Muscle of arm (tissue), 12 donors: ENCODE data around the gene ARL6IP4. TPM values are rescaled to one million over a fixed set of nuclear protein-coding genes. Genes with fewer than 3 reads are reported as not detected.

ENCODE experiments used
- DNase-seq: peaks from one replicate; pipeline ENCODE4 v3.0.0-alpha.2; 2013
- polyA plus RNA-seq, 12 donors: library from polyadenylated mRNA; unstranded; fragments of 120-200 nt; gene quantifications; one replicate each; pipeline ENCODE4 v1.2.1, GENCODE V29; 2013; ENCODE audit not compliant: insufficient read length in 12 of 12

ARL6IP4 gene
- polyA plus RNA-seq, 12 donors = 111 to 263 (median 139) TPM; not detected in 1

- DNase-seq = no peak
These were observed 8.2 kb downstream of the ARL6IP4 start for GRCh38 chr12:122988612-122989212.

DNA sequence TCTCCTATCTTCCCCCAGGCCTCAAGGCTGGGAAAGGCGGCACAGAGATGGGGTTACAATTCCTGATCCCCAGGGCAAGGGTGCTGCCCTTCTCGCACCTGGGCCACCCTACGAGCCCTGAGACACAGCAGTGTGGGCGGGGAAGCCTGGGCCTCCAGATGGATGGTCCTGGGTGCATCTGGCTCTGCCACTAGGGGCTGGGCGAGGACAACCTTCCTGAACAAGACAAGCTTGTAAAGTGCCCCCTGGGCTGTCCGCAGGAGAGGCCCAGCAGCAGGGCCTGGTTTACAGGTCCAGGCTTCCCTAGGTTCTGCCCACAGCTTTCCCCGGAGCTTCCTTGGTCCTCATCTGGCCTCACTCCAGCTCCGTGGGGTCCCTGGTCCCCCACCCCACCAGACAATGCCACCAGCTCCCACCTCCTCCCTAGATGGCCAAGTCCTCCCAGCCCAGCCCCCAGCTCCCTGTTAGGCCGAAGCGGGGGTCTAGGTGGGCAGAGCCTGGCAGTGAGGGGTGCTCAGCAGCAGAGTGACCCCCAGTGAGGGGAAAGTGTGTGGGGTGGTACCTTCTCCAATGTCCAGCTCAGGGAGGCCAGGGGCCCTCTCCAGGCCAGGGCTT, 8.9 kb downstream of the ARL6IP4 start:
- DNase-seq = no peak

DNA sequence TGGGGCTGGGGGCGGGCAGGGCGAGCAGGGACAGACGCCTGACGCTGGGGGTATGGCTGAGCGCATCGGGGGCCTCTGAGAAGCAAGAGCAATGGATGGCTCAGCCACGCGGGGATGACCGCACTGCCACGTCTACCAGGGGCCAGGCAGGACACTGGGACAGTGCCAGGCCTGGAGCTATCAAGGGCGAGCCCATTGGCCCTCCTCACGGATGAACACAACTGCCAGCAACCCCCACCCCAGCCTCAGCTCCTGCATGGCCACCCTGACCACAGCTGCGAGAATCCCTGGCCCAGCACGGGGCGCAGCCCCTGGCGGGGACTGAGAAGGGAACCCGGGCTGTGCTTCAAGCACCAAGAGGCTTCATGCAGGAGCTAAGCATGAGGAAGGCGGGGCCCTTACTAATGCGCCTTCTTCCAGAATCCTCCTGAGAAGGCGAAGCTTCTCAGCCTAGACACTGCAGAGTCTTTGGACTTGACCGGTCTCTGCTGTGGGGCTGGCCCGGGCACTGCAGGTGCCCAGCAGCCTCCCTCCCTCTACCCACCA, 9.5 kb downstream of the ARL6IP4 start:
- DNase-seq = no peak

GRCh38 chr12:122990561-122990960, 10.1 kb downstream of the ARL6IP4 start:
- no peak for DNase-seq

DNA sequence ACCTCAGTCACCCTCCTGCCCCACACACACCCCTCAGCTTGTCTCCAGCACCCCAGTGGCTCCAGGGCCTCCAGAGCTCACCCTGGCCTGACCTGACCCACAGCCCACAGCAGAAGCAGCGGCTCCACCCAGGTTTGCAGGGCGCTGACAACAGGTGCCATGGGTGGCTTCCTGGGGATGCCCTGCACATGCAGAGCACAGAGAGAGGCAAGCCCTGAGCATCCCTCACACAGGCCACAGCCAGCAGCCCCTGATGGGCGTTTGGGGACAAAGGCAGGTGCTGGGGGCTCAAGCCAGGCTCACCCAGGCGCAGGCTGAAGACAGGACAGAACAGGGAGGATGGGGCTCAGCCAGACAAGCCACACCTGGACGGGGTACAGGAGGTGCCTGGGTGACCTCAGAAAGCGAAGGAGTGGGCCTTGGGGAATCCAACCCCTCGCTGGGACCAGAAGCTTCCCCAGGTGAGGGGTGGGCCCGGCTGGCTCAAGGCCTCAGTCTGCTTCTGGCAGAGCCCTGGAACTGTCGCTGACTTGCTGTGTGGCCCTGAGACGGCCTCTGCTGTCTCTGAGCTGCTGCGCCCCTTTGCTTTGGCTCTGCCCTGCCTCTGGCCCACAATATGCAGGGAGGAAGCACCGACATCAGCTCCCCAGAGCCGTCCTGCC, 10.6 kb downstream of the ARL6IP4 start:
- DNase-seq = no peak

GRCh38 chr12:122991623-122992275, 11.3 kb downstream of the ARL6IP4 start:
- DNase-seq = no peak

GRCh38 chr12:122992386-122992785, 11.9 kb downstream of the ARL6IP4 start:
- no peak for DNase-seq

- DNase-seq = no peak
These were observed 13.7 kb downstream of the ARL6IP4 start for GRCh38 chr12:122994140-122994675.

DNA sequence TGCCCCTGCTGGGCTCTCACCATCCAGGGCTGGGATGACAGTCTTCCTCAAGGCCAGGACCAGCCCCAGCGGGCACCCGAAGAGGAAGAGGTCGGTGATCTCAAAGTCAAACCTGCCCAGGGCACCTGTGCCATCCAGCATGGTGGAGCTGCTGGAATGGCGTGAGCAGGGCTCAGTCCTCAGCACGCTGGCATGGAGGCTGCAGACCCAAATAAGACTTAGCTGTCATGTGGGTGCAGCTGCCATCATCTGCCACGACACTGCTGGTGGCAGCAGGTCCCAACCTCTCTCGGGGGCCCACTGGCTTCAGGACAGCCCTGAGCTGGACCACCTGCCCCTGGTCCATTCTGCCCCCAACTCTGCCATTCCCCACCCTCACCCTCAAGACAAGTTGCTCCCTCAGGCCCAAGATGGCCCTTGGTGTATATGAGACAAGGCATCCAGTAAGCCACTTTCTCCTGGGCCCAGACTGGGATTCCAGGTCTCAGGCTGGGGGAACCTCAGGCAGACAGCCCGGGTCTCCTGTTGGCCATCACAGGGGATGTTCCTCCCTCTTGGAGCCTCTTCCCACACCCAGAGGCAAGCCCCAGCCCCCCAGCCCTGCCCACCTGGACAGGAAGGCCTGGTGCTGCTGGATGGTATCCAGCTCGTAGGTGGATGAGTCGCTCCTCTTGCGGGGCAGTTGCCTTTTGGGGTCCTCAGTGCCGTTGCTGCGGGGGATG, 14.5 kb downstream of the ARL6IP4 start:
- no peak for DNase-seq

DNA sequence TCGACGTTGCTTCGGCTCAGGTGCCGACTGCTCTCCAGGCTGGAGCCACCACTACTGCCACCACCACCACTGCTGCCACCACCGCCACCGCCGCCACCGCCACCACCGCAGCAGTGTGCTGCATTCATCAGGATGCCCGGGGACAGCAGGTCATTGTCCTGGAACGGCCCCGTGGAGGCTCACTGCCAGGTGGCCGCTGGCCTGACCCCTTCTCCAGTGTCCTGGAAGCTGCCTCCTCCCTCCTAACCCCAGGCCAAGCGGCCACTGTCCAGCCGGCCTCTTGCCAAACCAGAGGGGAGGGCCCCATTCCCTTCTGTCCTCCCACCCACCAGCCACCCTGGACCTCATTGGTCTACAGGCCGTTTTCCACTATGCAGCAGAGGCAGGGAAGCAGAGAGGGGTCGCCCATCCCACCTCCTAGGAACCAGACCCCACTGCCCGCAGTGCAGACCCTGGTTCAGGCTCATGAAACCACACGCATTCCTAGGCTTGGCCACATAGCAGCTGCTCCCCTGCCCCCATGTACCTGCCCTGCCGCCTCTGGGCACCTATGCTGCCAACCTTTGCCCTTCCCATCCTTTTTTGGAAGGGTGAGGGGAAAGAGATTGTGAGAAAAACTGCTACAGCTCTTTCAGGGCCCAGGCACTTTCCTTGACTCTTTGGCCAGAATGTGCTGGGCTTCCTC, 15.2 kb downstream of the ARL6IP4 start:
- DNase-seq = no peak

DNA sequence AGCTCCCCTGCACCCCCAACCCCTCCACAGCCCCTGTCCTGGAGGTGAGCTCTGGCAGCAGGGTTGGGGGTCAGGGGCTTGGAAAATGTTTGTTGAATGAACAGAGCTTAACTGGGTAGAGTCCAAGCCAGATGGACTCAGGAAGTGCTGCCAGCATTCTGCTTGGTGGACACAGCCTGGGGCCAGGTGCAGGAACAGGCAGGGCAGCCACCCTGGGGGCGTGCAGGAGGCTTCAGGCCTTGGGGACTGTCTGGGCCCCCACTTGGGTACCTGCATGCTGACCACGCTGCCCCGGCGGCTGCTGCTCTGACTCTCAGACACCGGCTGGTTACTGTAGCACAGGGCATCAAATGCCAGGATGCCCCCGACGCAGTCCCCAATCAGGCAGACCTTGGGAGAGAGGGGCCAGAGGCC, 15.7 kb downstream of the ARL6IP4 start:
- DNase-seq = no peak

DNA sequence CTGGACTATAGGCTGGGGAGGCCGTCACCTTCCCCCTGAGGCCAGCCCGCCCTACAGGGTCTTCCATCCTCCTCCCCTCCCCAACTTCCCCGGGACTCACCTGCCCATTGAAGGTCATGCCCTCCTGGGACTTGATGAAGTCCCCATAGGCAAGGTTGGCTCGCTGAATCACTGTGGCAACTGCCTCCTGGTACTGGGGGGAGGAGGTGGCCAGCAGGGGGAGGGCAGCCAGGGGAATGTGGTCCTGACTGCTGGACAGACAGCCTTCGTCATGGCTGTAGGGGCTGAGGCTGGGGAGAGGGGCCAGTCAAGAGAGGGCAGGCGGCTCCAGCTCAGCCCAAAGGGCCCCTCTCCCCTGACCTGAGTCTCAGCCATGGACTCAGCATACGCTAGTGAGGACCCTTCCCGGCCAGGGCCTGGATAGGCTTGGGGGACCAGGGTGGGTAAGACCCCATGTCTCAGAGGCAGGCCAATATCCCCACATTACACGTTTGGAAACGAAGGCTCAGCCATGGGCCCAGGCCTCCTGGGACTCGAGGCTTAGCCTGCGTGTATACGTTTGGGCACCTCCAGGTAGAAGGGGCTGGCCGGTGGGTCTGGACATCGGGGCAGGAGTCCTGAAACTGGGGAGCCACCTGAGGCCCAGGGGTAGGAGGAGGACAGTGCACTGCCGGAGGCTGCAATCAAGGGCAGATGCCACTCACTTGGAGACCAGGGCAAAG, 16.3 kb downstream of the ARL6IP4 start:
- DNase-seq = no peak

- DNase-seq = no peak
These were observed 17.1 kb downstream of the ARL6IP4 start for GRCh38 chr12:122997343-122998250.

DNA sequence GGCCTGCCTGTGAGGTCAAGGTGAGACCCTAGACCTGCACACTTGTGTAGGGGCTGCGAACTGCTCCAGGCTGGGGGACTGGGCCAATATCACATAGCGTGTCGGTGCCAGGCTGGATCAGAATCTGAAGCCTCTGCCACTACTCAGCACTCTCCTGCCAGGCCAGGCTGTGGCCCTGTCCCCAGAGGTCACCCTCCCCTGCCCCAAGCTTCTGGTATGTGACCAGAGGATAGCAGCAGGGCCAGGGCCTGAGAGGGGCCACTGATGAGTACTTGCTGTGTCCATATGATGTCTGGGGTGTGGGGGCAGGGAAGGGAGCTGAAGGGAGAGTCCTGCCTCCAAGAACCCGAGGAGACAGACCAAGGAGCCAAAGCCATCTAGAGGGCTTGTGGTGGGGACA, 17.8 kb downstream of the ARL6IP4 start:
- DNase-seq = no peak

DNA sequence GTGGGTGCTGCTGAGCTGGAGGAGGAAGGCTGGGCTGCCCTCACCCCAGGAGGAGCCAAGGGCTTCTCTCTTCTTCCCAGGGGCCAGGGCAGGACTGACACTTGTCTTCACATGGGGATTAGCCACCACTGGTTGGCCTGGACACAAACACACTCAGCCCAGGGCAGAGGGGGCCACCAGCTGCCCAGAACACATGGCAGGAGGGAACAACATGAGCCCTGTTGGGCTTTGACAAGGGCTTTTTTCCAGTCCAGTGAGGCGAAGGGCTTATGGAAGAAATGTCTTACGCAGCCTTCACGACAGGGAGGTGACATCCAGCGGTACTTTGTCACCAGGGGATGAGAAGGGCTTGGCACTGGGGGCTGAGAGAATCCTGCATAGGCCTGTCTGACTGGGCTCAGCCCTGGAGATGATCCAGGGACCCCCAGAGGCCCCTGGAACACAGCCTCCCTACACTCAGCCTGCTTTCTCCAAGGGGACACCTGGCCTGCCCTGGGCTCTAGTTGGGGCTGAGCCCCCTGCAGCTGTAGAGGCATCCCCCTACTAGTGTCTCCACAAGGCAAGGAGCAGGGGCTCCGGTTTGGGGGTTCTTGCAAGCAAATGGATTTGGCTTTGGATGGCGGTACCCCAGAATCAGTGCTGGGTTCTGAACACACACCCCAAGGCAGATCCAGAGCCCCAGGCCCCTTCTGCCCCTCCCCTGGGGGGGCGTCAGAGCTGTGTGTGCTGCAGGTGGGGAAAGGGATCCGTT, 18.9 kb downstream of the ARL6IP4 start:
- DNase-seq = no peak

DNA sequence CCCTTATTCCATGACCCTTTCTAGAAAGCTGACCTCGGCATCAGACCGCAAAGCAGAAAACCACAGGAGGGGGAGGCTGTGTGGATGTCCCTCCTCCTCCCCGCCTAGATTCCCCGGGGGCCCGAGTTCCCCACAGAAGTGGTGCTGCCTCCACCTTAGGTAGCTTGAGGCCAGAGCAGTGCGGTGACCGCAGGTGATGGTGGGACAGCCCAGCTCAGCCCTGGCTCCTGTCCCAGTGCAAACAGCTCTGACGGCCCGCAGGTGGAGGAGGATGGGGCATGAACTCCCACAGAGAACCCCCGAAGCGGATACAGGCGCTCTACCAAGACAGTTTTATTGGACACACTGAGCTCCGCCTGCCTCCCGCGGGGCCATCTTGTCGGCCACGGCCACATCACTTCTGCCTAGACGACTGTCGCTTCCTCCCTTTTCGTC, 19.5 kb downstream of the ARL6IP4 start:
- DNase-seq = no peak

DNA sequence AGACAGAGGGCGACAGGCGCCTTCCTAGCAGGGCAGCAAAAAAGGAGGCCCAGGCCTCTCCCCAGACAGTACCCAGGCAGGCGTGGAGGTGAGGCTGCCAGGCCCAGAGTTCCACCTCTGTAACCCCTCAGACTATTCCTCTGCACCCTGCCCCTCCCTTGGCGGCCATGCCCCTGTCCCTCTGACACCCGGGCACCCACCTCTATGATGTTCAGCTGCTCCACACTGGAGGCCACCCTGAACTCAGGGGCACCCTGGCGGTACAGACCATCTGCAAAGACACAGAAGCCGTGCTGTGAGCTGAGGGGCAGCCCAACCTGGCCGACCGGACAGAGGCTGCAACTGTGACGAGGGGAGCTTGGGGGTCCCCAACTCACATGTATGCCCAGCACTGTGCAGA, 20.1 kb downstream of the ARL6IP4 start:
- DNase-seq = no peak

GRCh38 chr12:123001464-123001863, 21.0 kb downstream of the ARL6IP4 start:
- DNase-seq = no peak
